HepG2 (cell line): ENCODE results near the gene TMEM108. TPM values are rescaled to one million over a fixed set of nuclear protein-coding genes. Genes with fewer than 3 reads are reported as not detected.

Experiments
- ATAC-seq: fragments of 200-7000 bp; cut with Tn5 transposase; 3 replicates; pipeline ENCODE4 v1.9.1; 2020; ENCODE audit warnings: mild to moderate bottlenecking, moderate library complexity
- BruUV-seq: library from RNA; stranded (reverse); fragments of 400-500 nt; replicated peaks from 2 replicates; lab custom pipeline; 2021; lab: Mats Ljungman, UMichigan
- CTCF ChIA-PET: fragments of 300-600 bp; formaldehyde crosslinking; extraction: SDS; loops from one replicate; lab custom pipeline; 2021; ENCODE audit warnings: low total read pairs, inconsistent platforms, low intra/inter-chr PET ratio; lab: Yijun Ruan, JAX
- POLR2A ChIA-PET: fragments of 350-600 bp; sonication (Branson Sonifier 250); formaldehyde crosslinking; loops from one replicate; lab custom pipeline; 2020; ENCODE audit warnings: antibody characterized with exemption, inconsistent platforms; lab: Yijun Ruan, JAX
- DNase-seq: peaks from one replicate; pipeline ENCODE4 v3.0.0-alpha.2; 2015; ENCODE audit warnings: low spot score
- FAIRE-seq: peaks from 3 replicates; lab custom pipeline; 2011; peaks lifted over from hg19 to GRCh38; lab: Jason Lieb, UNC
- H2AFZ ChIP-seq: one replicate; pipeline ENCODE4 v1.6.1; 2011; ENCODE audit warnings: low read length, inconsistent platforms
- H3K27ac ChIP-seq: fragments of 300-600 bp; 3 replicates; pipeline ENCODE4 v1.8.0; 2011; ENCODE audit warnings: mixed run types, mild to moderate bottlenecking, mixed read lengths, low read length, inconsistent platforms; ENCODE audit not compliant: insufficient read depth; ENCODE audit errors: extremely low read length
- H3K27me3 ChIP-seq, 2 experiments: fragments of 200-600 bp in 1 of 2; 2 replicates in 1 of 2; 3 replicates in 1 of 2; pipeline versions ENCODE4 v1.6.0 to v1.8.0; 2011; ENCODE audit warnings: low read length in 2 of 2, mild to moderate bottlenecking in 2 of 2, moderate library complexity in 2 of 2, inconsistent platforms in 1 of 2; ENCODE audit not compliant: insufficient read depth in 2 of 2, control insufficient read depth in 1 of 2
- H3K36me3 ChIP-seq, 2 experiments: fragments of 200-600 bp in 1 of 2; replicated peaks in 1 of 2; 2 replicates in 1 of 2; 3 replicates in 1 of 2; pipeline versions ENCODE4 v1.5.1 to v1.8.0; 2011; ENCODE audit warnings: low read length in 2 of 2, inconsistent platforms in 1 of 2; ENCODE audit not compliant: insufficient read depth in 2 of 2, control insufficient read depth in 1 of 2
- H3K4me1 ChIP-seq: 2 replicates; pipeline ENCODE4 v1.5.1; 2012; ENCODE audit warnings: low read length, inconsistent platforms; ENCODE audit not compliant: insufficient read depth
- H3K4me2 ChIP-seq: 2 replicates; pipeline ENCODE4 v1.6.0; 2011; ENCODE audit warnings: low read depth, low read length, inconsistent platforms
- H3K4me3 ChIP-seq, 3 experiments: fragments of 200-600 bp in 1 of 3; sonication (generic), shearing (Covaris generic) in 1 of 3; replicated peaks in 1 of 3; 2 replicates each; pipeline ENCODE4 v1.5.1; 2011 to 2016; ENCODE audit warnings: low read length in 3 of 3, inconsistent platforms in 2 of 3, low read depth in 2 of 3, mild to moderate bottlenecking in 2 of 3, control low read depth in 1 of 3, mixed read lengths in 1 of 3; ENCODE audit not compliant: insufficient read depth in 1 of 3
- H3K79me2 ChIP-seq: one replicate; pipeline ENCODE4 v1.6.1; 2011; ENCODE audit warnings: low read length, inconsistent platforms; ENCODE audit not compliant: insufficient read depth
- H3K9ac ChIP-seq: 2 replicates; pipeline ENCODE4 v1.6.0; 2011; ENCODE audit warnings: mild to moderate bottlenecking, low read depth, low read length, inconsistent platforms; ENCODE audit not compliant: insufficient read depth
- H3K9me3 ChIP-seq: 2 replicates; pipeline ENCODE4 v1.5.1; 2012; ENCODE audit warnings: mild to moderate bottlenecking, low read length
- H4K20me1 ChIP-seq: 2 replicates; pipeline ENCODE4 v1.6.0; 2011; ENCODE audit warnings: inconsistent platforms, mild to moderate bottlenecking, low read length, moderate library complexity; ENCODE audit not compliant: insufficient read depth
- AGO2 ChIP-seq: fragments of 200-400 bp; formaldehyde crosslinking; optimal IDR thresholded peaks from 2 replicates; pipeline ENCODE3; 2017; ENCODE audit warnings: mild to moderate bottlenecking, low read depth, low read length, moderate library complexity
- DPF2 ChIP-seq: sonication (generic); formaldehyde crosslinking; IDR thresholded peaks from 2 replicates; pipeline ENCODE4 v1.4.0; 2020; ENCODE audit warnings: mild to moderate bottlenecking, low read depth, missing genetic modification reagents, borderline replicate concordance
- ESRRA ChIP-seq: sonication (generic); formaldehyde crosslinking; IDR thresholded peaks from 2 replicates; pipeline ENCODE4 v1.5.1; 2020; ENCODE audit warnings: mild to moderate bottlenecking, low read depth, missing genetic modification reagents
- FOXC1 ChIP-seq: sonication (generic); formaldehyde crosslinking; IDR thresholded peaks from 2 replicates; pipeline ENCODE4 v1.8.0; 2022; ENCODE audit warnings: mild to moderate bottlenecking, missing genetic modification reagents, borderline replicate concordance
- GZF1 ChIP-seq: sonication (generic); formaldehyde crosslinking; IDR thresholded peaks from 2 replicates; pipeline ENCODE4 v1.5.1; 2020; ENCODE audit warnings: mild to moderate bottlenecking, missing genetic modification reagents
- KLF12 ChIP-seq: sonication (generic); formaldehyde crosslinking; IDR thresholded peaks from 2 replicates; pipeline ENCODE4 v1.4.0; 2020; ENCODE audit warnings: missing genetic modification reagents, borderline replicate concordance
- LCORL ChIP-seq, 2 experiments: fragments of 450-650 bp in 1 of 2; sonication (generic) in 1 of 2; formaldehyde crosslinking in 1 of 2; IDR thresholded peaks; 2 replicates each; pipeline versions ENCODE4 v1.5.0 to v1.6.1; 2017 to 2020; ENCODE audit warnings: antibody characterized with exemption in 1 of 2, missing genetic modification reagents in 1 of 2
- NBN ChIP-seq: fragments of 450-650 bp; conservative IDR thresholded peaks from 2 replicates; pipeline ENCODE4 v1.6.1; 2017
- NFATC3 ChIP-seq: sonication (generic); formaldehyde crosslinking; IDR thresholded peaks from 2 replicates; pipeline ENCODE4 v1.5.1; 2020; ENCODE audit warnings: mild to moderate bottlenecking, missing genetic modification reagents
- PHB2 ChIP-seq: fragments of 450-650 bp; IDR thresholded peaks from 2 replicates; pipeline ENCODE4 v1.6.1; 2018; ENCODE audit not compliant: partially characterized antibody
- POLR2AphosphoS5 ChIP-seq: IDR thresholded peaks from 2 replicates; pipeline ENCODE4 v1.6.1; 2012; ENCODE audit warnings: low read depth, low read length
- SYNCRIP ChIP-seq: fragments of 200-400 bp; formaldehyde crosslinking; IDR thresholded peaks from 2 replicates; pipeline ENCODE4 v1.6.1; 2018; ENCODE audit warnings: mild to moderate bottlenecking, low read depth, low read length; ENCODE audit not compliant: insufficient read depth
- YY1 ChIP-seq: IDR thresholded peaks from 2 replicates; pipeline ENCODE4 v1.6.1; 2011; ENCODE audit warnings: low read length, low read depth, moderate library complexity, mild to moderate bottlenecking; ENCODE audit not compliant: insufficient read depth, insufficient replicate concordance
- ZBED4 ChIP-seq: sonication (generic); formaldehyde crosslinking; IDR thresholded peaks from 2 replicates; pipeline ENCODE4 v1.4.0; 2020; ENCODE audit warnings: missing genetic modification reagents, borderline replicate concordance
- ZC3H13 ChIP-seq: sonication (generic); formaldehyde crosslinking; IDR thresholded peaks from 2 replicates; pipeline ENCODE4 v1.8.1; 2023; ENCODE audit warnings: mild to moderate bottlenecking, missing genetic modification reagents, moderate library complexity
- ZMYM2 ChIP-seq: sonication (generic); formaldehyde crosslinking; IDR thresholded peaks from 2 replicates; pipeline ENCODE4 v1.8.0; 2022; ENCODE audit warnings: mild to moderate bottlenecking, missing genetic modification reagents
- ZNF205 ChIP-seq: IDR thresholded peaks from 2 replicates; pipeline ENCODE4 v1.6.1; 2018; ENCODE audit warnings: missing biosample characterization, missing genetic modification reagents
- ZNF460 ChIP-seq: sonication (generic); formaldehyde crosslinking; IDR thresholded peaks from 2 replicates; pipeline ENCODE4 v1.5.1; 2020; ENCODE audit warnings: missing genetic modification reagents, mild to moderate bottlenecking, borderline replicate concordance
- ZNF749 ChIP-seq: sonication (generic); formaldehyde crosslinking; IDR thresholded peaks from 2 replicates; pipeline ENCODE4 v1.8.0; 2022; ENCODE audit warnings: mild to moderate bottlenecking, missing genetic modification reagents, moderate library complexity, borderline replicate concordance
- WGBS: methylation state at CpG from one replicate; pipeline ENCODE4 v1.1.6; 2017; ENCODE audit warnings: low lambda C conversion rate; 5-methylcytosine and 5-hydroxymethylcytosine counted together
- in situ Hi-C: cut with HindIII; loops from 2 replicates; pipeline ENCODE4 v1.10.0; 2017; ENCODE audit warnings: low pct_unique_long_range_greater_than_20kb; ENCODE audit not compliant: extremely low pct_ligation_motif_present
- intact Hi-C: fragments of 100-400 bp; cut with micrococcal nuclease; formaldehyde crosslinking; loops from one replicate; pipeline ENCODE4 v1.10.0; 2022; ENCODE audit not compliant: unreplicated experiment
- polyA plus RNA-seq, 8 experiments: library from polyadenylated mRNA; depleted of rRNA in 3 of 8; stranded (reverse) in 7 of 8; unstranded in 1 of 8; fragments of >200 nt; fragmentation: Illumina TruSeq in 4 of 8; extraction: Trizol in 4 of 8; gene quantifications; 2 replicates each; pipeline versions ENCODE4 v1.2.1 to v1.2.3, GENCODE V29; 2011 to 2016; ENCODE audit warnings: low read depth in 4 of 8, missing spikeins in 1 of 8, mixed read lengths in 1 of 8; ENCODE audit not compliant: insufficient read depth in 1 of 8
- total RNA-seq, 5 experiments: library from RNA; depleted of rRNA; stranded (reverse); fragments of >200 nt; fragmentation: Illumina TruSeq; extraction: Trizol; gene quantifications; 2 replicates each; pipeline ENCODE4 v1.2.3, GENCODE V29; 2016; ENCODE audit warnings: low read depth in 1 of 5
- TF ChIP-seq, protein P1 (sequence below): sonication (generic); formaldehyde crosslinking; IDR thresholded peaks from 2 replicates; pipeline ENCODE4 v1.8.1; 2023; ENCODE audit warnings: mild to moderate bottlenecking, moderate library complexity, missing genetic modification reagents

Gene TMEM108
- total and polyA plus RNA-seq, 2 of the 13 experiments (the other 11 are each of a cell fraction or from before 2014, with no cell fraction given) = not detected

- H4K20me1 ChIP-seq = no peaks in the 10 kb centered on the region
- no peaks in the 10 kb centered on the region for H3K36me3 ChIP-seq
- ATAC-seq (no peak), DNase-seq (no peak), FAIRE-seq (no peak)
- H3K4me1 ChIP-seq = no peaks in the 10 kb centered on the region
- BruUV-seq = no TSS peak
- H3K79me2 ChIP-seq = no peaks in the 10 kb centered on the region
- no peak overlapping the region for H3K4me2 ChIP-seq
- H3K9me3 ChIP-seq = no peaks in the 10 kb centered on the region
- TF ChIP-seq PHB2 = no peak
- TF ChIP-seq LCORL (IDR thresholded peaks at IDR 0.05) = no peak
- TF ChIP-seq LCORL (CRISPR knock-in tag; IDR thresholded peaks at IDR 0.05) = no peak
- TF ChIP-seq POLR2AphosphoS5 = no peak
- TF ChIP-seq GZF1 = no peak
- no peak for TF ChIP-seq YY1
- no peak for TF ChIP-seq ZNF205
- TF ChIP-seq ESRRA (CRISPR knock-in tag) = no peak
- no peak for TF ChIP-seq ZMYM2 (CRISPR knock-in tag)
- TF ChIP-seq SYNCRIP = no peak
- TF ChIP-seq ZC3H13 (CRISPR knock-in tag) = no peak
- TF ChIP-seq FOXC1 (CRISPR knock-in tag) = no peak
- no peak for TF ChIP-seq NBN
- no peak for TF ChIP-seq ZNF460
- no peak for TF ChIP-seq ZNF749 (CRISPR knock-in tag)
- no peak for TF ChIP-seq AGO2
- no peak for TF ChIP-seq NFATC3 (CRISPR knock-in tag)
- TF ChIP-seq ZBED4 (CRISPR knock-in tag) = no peak
- TF ChIP-seq, protein P1, sequence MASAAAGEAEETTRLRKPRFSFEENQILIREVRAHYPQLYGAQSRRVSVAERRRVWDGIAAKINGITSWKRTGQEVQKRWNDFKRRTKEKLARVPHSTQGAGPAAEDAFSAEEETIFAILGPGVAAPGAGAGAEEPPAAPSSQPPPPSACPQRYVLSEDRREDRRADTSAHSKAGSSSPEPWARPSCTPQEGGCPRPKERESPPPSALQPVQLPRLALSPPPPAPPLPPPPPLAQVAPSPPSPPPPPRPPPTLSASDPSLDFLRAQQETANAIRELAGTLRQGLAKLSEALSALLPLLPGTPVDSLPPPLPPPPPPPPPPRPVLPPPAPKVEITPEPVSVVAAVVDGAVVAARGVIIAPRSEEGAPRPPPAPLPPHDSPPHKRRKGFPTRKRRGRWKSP = no peak
- no peak for TF ChIP-seq KLF12 (CRISPR knock-in tag)
- no peak for TF ChIP-seq DPF2
- H3K27ac ChIP-seq = no peak overlapping the region
- POLR2A ChIA-PET = no interaction called here
- no peak overlapping the region for H3K4me3 ChIP-seq
- 4% methylated on average over 4 of the region's 4 CpGs for WGBS
- intact Hi-C loops = no loop called here
- 0 out of 5 replicates have a peak, but pooled peaks cover 0 to 21% of the 10 kb centered on the region in 2 experiments for H3K27me3 ChIP-seq
- CTCF ChIA-PET = no interaction called here
- in situ Hi-C loops = no loop called here
- no peak overlapping the region for H2AFZ ChIP-seq
- H3K9ac ChIP-seq = no peak overlapping the region
Measured at GRCh38 chr3:133125171-133125570, 87.0 kb downstream of the TMEM108 start.
